ENCODE data around the gene FBXO38.
A peak's percentile ranks its signal among the peaks of the same experiment; 100 is the strongest.

FBXO38 gene

GRCh38 chr5:148393390-148393741 lies 9.6 kb downstream of the FBXO38 start:
- H3K27ac ChIP-seq, result peak overlapping the region; percentile 85
- no peak for TF ChIP-seq ZFX (IDR thresholded peaks at IDR 0.05; ENCODE audit: borderline replicate concordance)
- TF ChIP-seq CTCF (IDR thresholded peaks at IDR 0.05), result no peak

- TF ChIP-seq ZFX (IDR thresholded peaks at IDR 0.05; ENCODE audit: borderline replicate concordance), result no peak
- peak overlapping the region; percentile 85 for H3K27ac ChIP-seq
These were observed 10.8 kb downstream of the FBXO38 start for GRCh38 chr5:148394587-148395019.

- H3K27ac ChIP-seq, result peak overlapping the region; percentile 85
- TF ChIP-seq CTCF (IDR thresholded peaks at IDR 0.05), result no peak
- TF ChIP-seq ZFX (IDR thresholded peaks at IDR 0.05; ENCODE audit: borderline replicate concordance), result no peak
These were observed 11.3 kb downstream of the FBXO38 start for GRCh38 chr5:148395031-148395430.

GRCh38 chr5:148397968-148398595 lies 14.3 kb downstream of the FBXO38 start:
- peak overlapping the region; percentile 72 for H3K27ac ChIP-seq
- TF ChIP-seq ZFX (IDR thresholded peaks at IDR 0.05; ENCODE audit: borderline replicate concordance), result no peak
- no peak for TF ChIP-seq CTCF (IDR thresholded peaks at IDR 0.05)

GRCh38 chr5:148398698-148399121 lies 15.0 kb downstream of the FBXO38 start:
- no peak for TF ChIP-seq ZFX (IDR thresholded peaks at IDR 0.05; ENCODE audit: borderline replicate concordance)
- peak; percentile 71 for TF ChIP-seq CTCF (IDR thresholded peaks at IDR 0.05)
- peak overlapping the region; percentile 72 for H3K27ac ChIP-seq

GRCh38 chr5:148401604-148402003 lies 17.8 kb downstream of the FBXO38 start:
- H3K27ac ChIP-seq, result no peak overlapping the region
- TF ChIP-seq CTCF (IDR thresholded peaks at IDR 0.05), result no peak
- no peak for TF ChIP-seq ZFX (IDR thresholded peaks at IDR 0.05; ENCODE audit: borderline replicate concordance)

- no peak overlapping the region for H3K27ac ChIP-seq
- TF ChIP-seq CTCF (IDR thresholded peaks at IDR 0.05), result no peak
- no peak for TF ChIP-seq ZFX (IDR thresholded peaks at IDR 0.05; ENCODE audit: borderline replicate concordance)
These were observed 19.6 kb downstream of the FBXO38 start for GRCh38 chr5:148403344-148403743.

GRCh38 chr5:148406406-148406805 lies 22.6 kb downstream of the FBXO38 start:
- no peak for TF ChIP-seq CTCF (IDR thresholded peaks at IDR 0.05)
- H3K27ac ChIP-seq, result no peak overlapping the region

All from 22Rv1 (cell line).